Fibroblast of lung (primary cell): ENCODE results near the gene SENP7.

Experiments
- EZH2 ChIP-seq: IDR thresholded peaks from 2 replicates; pipeline ENCODE4 v1.5.1; 2012; ENCODE audit warnings: low read length, control low read depth, mild to moderate bottlenecking; ENCODE audit errors: missing control alignments
- TF ChIP-seq, protein P1 (sequence below), 2 donors: IDR thresholded peaks in 1 of 2; conservative IDR thresholded peaks in 1 of 2; 1 replicate in 1 of 2; 2 replicates in 1 of 2; pipeline ENCODE4 v1.5.1; 2011 to 2012; ENCODE audit warnings: low read length in 2 of 2, control low read depth in 1 of 2, inconsistent platforms in 1 of 2, low read depth in 1 of 2, mild to moderate bottlenecking in 1 of 2

DNA sequence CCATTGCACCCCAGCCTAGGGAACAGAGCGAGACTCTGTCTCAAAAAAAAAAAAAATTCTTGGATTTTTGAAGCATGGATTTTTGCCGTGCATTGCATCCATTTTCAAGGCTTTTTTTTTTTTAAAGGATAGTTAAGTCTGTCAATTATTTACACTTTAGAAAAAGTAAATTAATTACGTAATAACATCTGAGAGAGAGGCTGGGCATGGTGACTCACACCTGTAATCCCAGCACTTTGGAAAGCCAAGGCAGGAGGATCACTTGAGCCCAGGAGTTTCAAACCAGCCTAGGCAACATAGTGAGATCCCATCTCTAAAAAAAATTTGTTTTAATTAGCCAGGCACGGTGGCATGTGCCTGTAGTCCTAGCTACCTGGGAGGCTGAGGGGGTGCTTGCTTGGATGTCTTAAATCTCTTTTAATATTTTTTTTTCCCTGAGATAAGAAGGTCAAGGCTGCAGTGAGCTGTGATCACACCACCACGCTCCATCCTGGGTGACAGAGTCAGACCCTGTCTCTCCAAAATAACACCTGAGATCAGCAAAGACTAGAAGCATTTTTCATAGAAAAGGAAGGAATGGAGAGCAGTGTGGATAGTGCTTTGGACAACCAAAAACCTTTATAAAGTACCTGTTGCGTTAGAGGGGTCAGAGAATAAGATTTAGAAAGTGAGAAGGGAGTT is 6.8 kb upstream of the SENP7 start:
- TF ChIP-seq, protein P1, sequence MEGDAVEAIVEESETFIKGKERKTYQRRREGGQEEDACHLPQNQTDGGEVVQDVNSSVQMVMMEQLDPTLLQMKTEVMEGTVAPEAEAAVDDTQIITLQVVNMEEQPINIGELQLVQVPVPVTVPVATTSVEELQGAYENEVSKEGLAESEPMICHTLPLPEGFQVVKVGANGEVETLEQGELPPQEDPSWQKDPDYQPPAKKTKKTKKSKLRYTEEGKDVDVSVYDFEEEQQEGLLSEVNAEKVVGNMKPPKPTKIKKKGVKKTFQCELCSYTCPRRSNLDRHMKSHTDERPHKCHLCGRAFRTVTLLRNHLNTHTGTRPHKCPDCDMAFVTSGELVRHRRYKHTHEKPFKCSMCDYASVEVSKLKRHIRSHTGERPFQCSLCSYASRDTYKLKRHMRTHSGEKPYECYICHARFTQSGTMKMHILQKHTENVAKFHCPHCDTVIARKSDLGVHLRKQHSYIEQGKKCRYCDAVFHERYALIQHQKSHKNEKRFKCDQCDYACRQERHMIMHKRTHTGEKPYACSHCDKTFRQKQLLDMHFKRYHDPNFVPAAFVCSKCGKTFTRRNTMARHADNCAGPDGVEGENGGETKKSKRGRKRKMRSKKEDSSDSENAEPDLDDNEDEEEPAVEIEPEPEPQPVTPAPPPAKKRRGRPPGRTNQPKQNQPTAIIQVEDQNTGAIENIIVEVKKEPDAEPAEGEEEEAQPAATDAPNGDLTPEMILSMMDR (conservative IDR thresholded peaks at IDR 0.05 in 1 of 2, IDR thresholded peaks at IDR 0.05 in 1 of 2; ENCODE audit: low read depth in 1 of 2, low read length in 2 of 2): no peak
- no peak for TF ChIP-seq EZH2
